Osteoblast (primary cell): ENCODE measurements around the gene NLRP3. TPM values are rescaled to one million over a fixed set of nuclear protein-coding genes. Genes with fewer than 3 reads are reported as not detected.
"Not testable (repeated sequence)": the region's sequence is repeated elsewhere in the genome, so short reads cannot be mapped to it uniquely, and the experiment has no call there.

ENCODE experiments used
- DNase-seq: peaks from one replicate; pipeline ENCODE4 v3.0.0; 2011; ENCODE audit warnings: low spot score, mixed read lengths; ENCODE audit not compliant: insufficient read length; ENCODE audit errors: missing footprints
- H2AFZ ChIP-seq: 2 replicates; pipeline ENCODE4 v1.6.0; 2011; ENCODE audit warnings: mild to moderate bottlenecking, low read length
- H3K27ac ChIP-seq: 2 replicates; pipeline ENCODE4 v1.5.1; 2011; ENCODE audit warnings: mild to moderate bottlenecking, low read depth, low read length, moderate library complexity
- H3K27me3 ChIP-seq: 2 replicates; pipeline ENCODE4 v1.6.0; 2012; ENCODE audit warnings: mild to moderate bottlenecking, control low read depth, inconsistent platforms, low read length, moderate library complexity; ENCODE audit not compliant: insufficient read depth
- H3K36me3 ChIP-seq: 2 replicates; pipeline ENCODE4 v1.5.1; 2011; ENCODE audit warnings: mild to moderate bottlenecking, low read length, control low read depth, moderate library complexity; ENCODE audit not compliant: insufficient read depth
- H3K4me1 ChIP-seq: 2 replicates; pipeline ENCODE4 v1.5.1; 2011; ENCODE audit warnings: mild to moderate bottlenecking, low read length, control low read depth, moderate library complexity; ENCODE audit not compliant: insufficient read depth
- H3K4me2 ChIP-seq: 2 replicates; pipeline ENCODE4 v1.6.0; 2011; ENCODE audit warnings: mild to moderate bottlenecking, low read length; ENCODE audit not compliant: insufficient read depth
- H3K4me3 ChIP-seq: fragments of 200-600 bp; sonication (generic); 3 replicates; pipeline ENCODE4 v1.5.1; 2012; ENCODE audit warnings: mild to moderate bottlenecking, low read length, inconsistent platforms; ENCODE audit not compliant: insufficient read depth
- H3K79me2 ChIP-seq: 2 replicates; pipeline ENCODE4 v1.6.0; 2012; ENCODE audit warnings: mild to moderate bottlenecking, low read length, control low read depth, inconsistent platforms; ENCODE audit not compliant: insufficient read depth
- H3K9me3 ChIP-seq: 2 replicates; pipeline ENCODE4 v1.5.1; 2011; ENCODE audit warnings: low read depth, low read length, control low read depth
- H4K20me1 ChIP-seq: 2 replicates; pipeline ENCODE4 v1.6.0; 2012; ENCODE audit warnings: mild to moderate bottlenecking, low read length, control low read depth; ENCODE audit not compliant: insufficient read depth
- CTCF ChIP-seq: IDR thresholded peaks from 2 replicates; pipeline ENCODE4 v1.5.1; 2011; ENCODE audit warnings: mild to moderate bottlenecking, low read depth, low read length, moderate library complexity; ENCODE audit errors: extremely low read depth
- total RNA-seq: library from RNA; depleted of rRNA; stranded (reverse); fragments of >200 nt; gene quantifications from 2 replicates; pipeline ENCODE4 v1.2.3, GENCODE V29; 2012

Gene NLRP3
- total RNA-seq: 0.36 and 0.59 TPM in 2 replicates

GRCh38 chr1:247415423-247416361 is at the start of gene NLRP3:
TSS of gene NLRP3 (plus strand) at chr1:247416173. CDS start at chr1:247418801, 2,628 bp downstream.
- H3K4me1 ChIP-seq: peaks cover 3% of the 10 kb centered on the region

GRCh38 chr1:247366345-247366744 is 49.6 kb upstream of the NLRP3 start:
- not testable (repeated sequence) for H3K79me2 ChIP-seq, H3K36me3 ChIP-seq, H2AFZ ChIP-seq, DNase-seq, H3K27me3 ChIP-seq, H3K4me2 ChIP-seq, H4K20me1 ChIP-seq, H3K9me3 ChIP-seq, H3K27ac ChIP-seq, H3K4me3 ChIP-seq
- peaks cover 12% of the 10 kb centered on the region for H3K4me1 ChIP-seq

More at GRCh38 chr1:247415423-247416361, at the start of gene NLRP3:
- Histone ChIP-seq H2AFZ (peak within 1 kb of the TSS; percentile 21), H3K27ac (peak within 1 kb of the TSS; percentile 56), H3K79me2 (no peaks in the 10 kb centered on the region), H3K9me3 (no peaks in the 10 kb centered on the region), H3K27me3 (no peaks in the 10 kb centered on the region), H3K36me3 (no peaks in the 10 kb centered on the region), H3K4me2 (peak within 1 kb of the TSS; percentile 74), H4K20me1 (no peaks in the 10 kb centered on the region), H3K4me3 (peak within 1 kb of the TSS; percentile 63)
- DNase-seq: peak; percentile 61
- TF ChIP-seq CTCF: no peak

- H3K27ac ChIP-seq: peak overlapping the region; percentile 33
- H3K79me2 ChIP-seq: no peaks in the 10 kb centered on the region
- TF ChIP-seq CTCF: no peak
- no peak overlapping the region for H2AFZ ChIP-seq
- H4K20me1 ChIP-seq: no peaks in the 10 kb centered on the region
- peaks cover 11% of the 10 kb centered on the region for H3K4me1 ChIP-seq
- H3K4me3 ChIP-seq: no peak overlapping the region
- H3K4me2 ChIP-seq: peak overlapping the region; percentile 29
- no peak for DNase-seq
- no peaks in the 10 kb centered on the region for H3K27me3 ChIP-seq
- no peaks in the 10 kb centered on the region for H3K9me3 ChIP-seq
- no peaks in the 10 kb centered on the region for H3K36me3 ChIP-seq
Observed at GRCh38 chr1:247366926-247367645, 48.9 kb upstream of the NLRP3 start.

- Histone ChIP-seq H3K27me3 (no peaks in the 10 kb centered on the region), H3K79me2 (no peaks in the 10 kb centered on the region), H3K9me3 (no peaks in the 10 kb centered on the region), H3K4me1 (peaks cover 11% of the 10 kb centered on the region), H4K20me1 (no peaks in the 10 kb centered on the region), H3K27ac (peak overlapping the region; percentile 33), H3K4me3 (no peak overlapping the region), H3K36me3 (no peaks in the 10 kb centered on the region), H3K4me2 (peak overlapping the region; percentile 29), H2AFZ (peak overlapping the region; percentile 15)
- DNase-seq: peak; percentile 32
- no peak for TF ChIP-seq CTCF
Observed at GRCh38 chr1:247367786-247368422, 48.1 kb upstream of the NLRP3 start.
